HG03196 (cell line): ENCODE data around the gene RNF13.
"Not testable (repeated sequence)": the region's sequence is repeated elsewhere in the genome, so short reads cannot be mapped to it uniquely, and the experiment has no call there.

Experiments
- ATAC-seq: cut with Tn5 transposase; IDR thresholded peaks from one replicate; pipeline ENCODE4 v1.9.1; 2021; ENCODE audit not compliant: unreplicated experiment

Gene RNF13

DNA sequence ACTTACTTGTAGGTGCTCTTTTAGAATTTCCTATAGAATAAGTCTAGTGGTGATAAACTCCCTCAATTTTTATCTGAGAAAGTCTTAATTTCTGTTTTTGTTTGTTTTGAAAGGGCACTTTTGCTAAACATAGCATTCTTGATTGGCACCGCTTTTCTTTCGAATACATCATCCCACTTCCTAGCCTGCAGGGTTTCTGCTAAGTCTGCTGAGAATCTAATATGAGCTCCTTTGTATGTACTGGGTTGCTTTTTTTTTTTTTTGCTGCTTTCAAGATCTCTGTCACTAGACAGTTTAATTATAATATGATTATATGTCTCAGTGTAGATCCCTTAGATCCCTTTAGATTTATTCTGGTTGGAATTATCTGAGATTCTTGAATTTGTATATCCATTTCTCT lies 136.2 kb downstream of the RNF13 start:
- ATAC-seq, result no peak

DNA sequence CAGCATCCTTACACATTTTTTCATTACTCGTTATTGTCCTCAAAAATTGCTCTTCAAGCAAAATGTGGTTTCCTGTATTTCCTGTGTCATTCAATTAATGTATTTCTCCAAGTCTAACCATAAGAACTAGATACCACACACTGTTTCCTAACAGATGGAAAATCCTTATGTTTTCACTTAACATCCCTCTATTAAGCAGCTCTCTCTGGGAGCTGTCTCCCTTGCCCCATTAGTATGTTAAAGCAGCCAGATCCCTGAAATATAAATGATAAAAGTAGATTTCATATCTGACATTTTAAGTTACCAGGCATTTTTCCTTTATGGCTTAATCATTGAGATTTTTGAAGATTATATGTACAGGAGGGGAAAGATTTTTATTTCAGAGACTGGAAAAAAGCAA lies 141.8 kb downstream of the RNF13 start:
- ATAC-seq, result no peak

DNA sequence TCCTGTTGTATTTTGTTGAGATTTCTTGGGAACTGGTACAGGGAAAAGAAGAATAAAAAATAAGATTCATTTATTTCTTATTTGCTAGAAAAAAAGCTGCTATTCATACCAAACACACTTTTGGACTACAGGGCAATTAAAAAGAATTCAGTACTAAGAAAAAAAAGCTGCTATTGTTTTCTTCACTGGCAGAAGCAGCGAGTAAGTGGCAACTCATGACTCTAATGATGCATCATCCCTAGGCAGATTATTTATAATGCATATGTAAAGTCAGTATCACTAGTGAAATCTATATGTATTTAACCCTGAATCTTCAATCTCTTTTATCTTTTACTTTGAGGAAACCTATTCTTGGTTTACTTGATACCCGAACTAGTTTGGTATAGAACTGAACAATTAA lies 142.4 kb downstream of the RNF13 start:
- ATAC-seq, result no peak

DNA sequence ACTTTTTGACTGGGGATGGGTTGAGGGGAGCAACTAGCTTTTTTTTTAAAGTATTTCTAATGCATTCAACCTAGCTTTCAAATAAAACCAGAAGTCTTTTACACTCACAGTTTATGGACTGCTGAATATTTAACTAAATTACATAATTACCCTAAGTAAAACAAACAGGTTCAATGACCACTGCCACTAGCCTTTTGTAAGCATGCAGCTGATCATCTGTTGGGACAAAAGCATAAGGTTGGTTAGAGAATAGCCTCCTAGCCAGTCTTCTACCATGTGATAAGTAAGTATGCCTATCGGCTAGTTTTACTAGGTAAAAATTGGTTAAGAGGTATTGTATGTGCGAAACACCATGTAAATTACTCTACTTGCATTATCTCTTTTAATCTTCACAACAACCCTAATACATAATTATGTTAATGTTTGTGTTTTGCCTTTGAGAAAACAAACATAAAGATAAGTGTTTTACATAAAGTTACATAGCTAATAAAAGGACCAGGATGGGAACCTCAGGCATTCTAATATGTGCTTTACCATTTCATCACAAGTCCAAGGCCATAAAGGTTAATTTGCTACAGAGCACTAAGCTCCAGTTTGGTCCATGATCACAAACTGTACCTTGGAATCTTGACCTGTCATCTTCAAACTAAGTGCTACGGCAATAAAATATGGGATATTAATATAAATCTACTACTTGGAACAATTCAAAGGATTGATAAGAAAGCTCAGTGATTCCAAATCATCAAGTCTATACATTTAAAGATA lies 144.5 kb downstream of the RNF13 start:
- no peak for ATAC-seq

DNA sequence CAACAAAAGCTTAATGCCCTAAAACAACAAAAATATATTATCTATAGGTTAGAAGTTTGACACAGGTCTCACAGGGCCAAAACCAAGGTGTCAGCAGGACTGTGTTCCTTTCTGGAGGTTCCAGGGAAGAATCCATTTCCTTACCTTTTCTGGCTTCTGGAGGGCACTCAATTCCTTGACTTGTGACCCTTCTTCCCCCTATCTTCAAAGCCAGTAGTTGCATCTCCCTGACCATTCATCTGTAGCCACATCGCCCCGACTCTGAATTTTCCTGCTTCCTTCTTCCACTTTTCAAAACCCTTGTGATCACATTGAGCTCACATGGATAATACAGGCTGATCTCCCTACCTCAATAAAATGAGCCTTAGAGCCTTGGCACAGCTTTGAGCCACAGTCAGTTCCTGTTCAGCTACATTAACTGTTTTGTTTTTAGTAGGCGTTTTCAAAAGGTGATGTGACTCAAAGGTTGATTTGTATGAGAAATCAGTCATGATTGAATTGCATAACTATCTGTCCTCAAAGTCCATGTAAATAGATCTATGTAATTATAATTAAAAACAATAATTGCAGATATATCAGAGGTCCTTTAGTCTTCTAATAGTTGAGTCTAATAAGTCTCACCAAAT lies 145.3 kb downstream of the RNF13 start:
- ATAC-seq, result no peak

DNA sequence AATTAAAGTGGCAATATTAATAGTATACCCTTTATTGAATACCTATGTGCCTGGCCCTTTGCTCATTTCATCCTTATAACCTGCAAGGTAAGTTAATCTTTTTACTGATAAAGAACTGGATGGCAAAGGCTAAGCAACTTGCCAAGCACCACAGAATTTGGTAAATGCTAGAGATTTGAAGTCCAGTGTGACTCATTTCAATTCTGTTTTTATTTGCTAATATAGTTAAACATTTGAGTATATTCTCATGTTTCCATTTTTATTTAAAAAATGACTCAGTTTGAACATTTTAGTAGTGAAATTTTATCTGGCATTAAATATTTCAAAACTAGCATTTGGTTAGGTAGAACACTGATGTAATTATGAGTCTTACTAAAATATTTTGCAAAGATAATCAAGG lies 146.4 kb downstream of the RNF13 start:
- no peak for ATAC-seq

DNA sequence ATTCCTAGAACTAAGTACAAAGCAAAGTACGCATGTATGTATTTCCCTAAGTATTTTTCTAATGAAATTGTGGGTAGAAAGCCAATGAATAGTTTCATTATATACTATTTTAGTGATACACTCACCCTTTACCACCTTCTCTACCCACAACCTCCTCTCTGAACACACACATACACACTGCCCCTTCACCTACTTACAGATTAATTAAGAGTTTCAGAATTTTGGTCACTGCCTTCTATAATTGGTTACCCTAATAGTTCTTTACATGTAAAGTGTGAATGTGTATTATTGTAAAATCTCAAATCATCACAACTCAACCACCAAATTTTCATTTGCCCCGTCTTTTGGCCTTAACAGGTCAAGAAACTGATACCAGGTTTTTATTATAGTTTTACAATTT lies 150.5 kb downstream of the RNF13 start:
- no peak for ATAC-seq

DNA sequence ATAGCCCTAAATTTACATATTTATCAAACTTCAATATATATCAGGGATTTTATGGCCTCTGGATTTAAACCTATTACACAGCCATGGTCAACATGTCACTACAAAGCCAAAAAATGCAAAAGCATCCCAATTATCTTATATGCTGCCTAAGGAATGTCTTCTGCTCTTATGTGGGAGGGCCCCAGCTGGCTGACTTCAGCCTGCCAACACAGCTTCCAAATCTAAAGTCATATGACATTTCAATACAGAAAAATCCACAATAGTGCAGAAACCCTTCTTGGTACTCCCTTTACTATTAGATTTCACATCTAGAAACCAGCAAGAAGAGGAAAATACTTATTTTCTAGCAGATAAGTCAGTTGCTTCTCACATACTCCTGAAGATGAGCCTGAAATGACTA lies 151.3 kb downstream of the RNF13 start:
- ATAC-seq, result no peak

DNA sequence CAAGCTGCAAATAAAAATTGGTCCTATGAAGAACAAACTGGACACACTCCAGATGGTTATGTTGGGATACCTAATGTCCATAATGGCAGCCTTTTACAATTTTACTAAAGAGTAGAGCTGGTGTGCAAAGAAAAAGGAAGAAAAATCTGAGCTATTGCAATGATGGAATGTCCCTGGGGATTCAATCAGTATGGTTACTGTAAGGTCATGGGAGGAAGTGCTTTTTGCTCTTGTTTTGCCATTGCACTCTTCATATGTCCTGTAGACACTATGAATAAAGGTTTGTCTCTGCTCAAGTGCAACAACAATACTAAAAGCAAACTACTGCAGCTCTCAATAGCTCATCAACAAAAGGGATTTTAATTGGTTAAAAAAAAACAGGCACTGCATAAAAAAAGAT lies 152.3 kb downstream of the RNF13 start:
- ATAC-seq, result no peak

DNA sequence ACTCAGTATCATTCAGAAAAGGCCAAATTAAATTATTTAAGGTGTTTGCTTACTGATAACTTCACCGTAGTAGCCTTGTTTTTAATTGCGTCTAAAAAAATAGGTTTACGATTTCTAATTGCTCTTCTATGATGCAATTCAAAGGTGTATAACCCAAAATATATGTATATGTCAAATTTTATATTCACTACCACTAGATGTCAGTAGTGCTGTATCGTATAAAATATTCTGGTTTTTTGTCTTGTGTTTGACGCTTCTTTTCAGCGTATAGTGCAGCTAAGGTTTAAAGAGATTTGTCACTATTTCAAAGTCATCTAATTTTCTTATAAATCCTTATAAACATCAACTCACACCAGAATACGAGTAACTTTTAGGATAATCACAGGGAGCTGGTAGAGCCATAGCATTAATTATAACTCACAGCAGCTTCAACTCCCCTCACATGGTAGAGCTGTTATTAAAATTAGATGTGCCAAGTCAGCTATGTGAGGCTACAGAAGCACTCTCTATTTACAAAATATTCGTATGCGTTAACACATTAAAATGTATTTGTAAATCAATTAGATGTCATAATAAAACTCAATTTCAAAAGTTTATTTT lies 154.2 kb downstream of the RNF13 start:
- no peak for ATAC-seq

DNA sequence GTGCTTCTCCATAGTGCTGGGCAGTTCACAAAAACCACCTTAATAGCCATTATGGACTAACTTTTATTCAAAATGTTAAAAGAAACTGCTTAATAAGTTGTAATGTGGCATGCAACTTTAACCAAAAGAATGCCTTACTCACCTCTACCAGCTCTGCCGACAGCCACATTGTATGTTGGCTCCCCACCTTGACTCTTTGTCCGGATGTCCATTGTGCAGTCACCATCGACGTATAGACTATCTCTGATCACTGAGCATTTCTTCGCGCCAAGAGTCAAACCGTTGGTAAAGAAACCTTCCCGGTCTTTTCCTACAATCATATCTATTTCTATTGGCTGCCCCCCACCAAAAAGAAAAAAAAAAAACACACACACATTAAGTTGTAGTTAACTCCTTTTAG lies 155.2 kb downstream of the RNF13 start:
- no peak for ATAC-seq

DNA sequence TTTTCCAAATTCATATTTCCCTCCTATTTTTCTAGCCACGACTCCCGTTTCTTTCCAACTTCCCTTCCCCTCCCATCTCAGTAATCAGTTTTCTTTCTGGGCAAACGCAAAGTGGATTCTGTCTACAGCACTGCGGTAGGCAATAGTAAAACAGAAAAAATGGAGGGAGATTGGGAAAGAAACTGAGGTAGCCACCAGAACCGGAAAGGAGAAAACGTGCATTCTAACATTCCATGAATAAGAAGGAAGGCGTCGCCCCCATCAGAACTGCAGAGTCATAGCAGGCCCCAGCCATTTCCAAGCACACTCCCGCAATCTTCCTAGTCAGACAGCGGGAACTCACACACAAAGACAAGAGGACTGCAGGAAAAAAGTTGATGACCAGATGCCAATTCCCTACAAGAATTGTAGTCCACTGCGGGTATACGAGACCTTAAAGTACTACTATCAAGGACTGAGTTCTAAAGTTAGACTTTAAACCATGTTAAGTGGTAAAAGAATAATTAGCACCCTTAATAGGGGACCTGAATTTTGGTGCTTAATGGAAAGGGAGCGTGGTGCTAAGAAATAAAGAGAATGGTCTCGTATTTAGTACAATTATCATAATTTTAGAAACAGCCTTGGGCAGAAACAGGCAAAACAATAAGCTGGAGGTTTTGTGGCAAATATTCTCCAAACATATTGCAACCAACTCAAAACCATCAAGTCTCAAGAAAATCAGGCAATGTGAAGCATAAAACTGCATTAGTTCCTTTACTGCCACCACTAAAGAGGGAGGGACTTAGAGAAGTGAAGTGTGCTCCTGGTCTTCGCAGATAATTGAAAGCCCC lies 156.3 kb downstream of the RNF13 start:
- ATAC-seq, result no peak

DNA sequence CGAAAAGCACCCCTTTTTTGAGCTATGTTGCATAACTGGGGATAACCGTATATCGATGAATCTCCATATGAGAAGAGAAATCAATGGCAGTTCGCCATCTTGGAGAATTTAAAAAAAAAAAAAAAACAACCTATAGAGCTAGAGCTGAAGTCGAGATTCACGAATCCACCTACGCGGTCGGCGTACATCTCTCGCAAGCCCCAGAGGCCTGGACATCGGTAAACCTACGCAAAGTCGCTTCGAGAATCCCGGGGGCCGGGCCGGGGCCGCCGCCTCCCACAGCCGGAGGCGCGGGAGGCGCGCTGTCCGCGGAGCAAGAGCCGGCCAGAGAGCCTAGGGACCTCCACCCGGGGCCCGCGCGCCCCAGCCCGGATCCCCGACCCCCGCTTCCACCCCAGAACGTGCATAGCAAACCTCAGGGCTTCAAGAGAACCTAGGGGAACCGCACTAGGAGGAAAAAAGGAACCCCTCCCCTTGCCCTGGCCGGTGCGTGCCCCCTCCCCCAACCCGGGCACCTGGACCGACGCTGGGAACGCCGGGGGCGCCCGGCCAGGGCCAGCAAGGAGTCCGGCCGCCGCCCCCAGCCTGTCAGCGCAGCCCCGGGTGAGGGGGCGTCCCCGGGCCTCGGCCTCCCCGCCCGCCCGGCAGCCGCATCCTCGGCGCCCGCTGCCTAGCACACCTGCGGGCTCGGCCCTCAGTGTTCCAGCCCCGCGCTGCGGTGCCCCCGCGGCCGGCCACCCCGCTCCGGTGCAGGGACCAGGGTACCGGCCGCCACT lies 157.1 kb downstream of the RNF13 start:
- ATAC-seq, result peak; percentile 59

DNA sequence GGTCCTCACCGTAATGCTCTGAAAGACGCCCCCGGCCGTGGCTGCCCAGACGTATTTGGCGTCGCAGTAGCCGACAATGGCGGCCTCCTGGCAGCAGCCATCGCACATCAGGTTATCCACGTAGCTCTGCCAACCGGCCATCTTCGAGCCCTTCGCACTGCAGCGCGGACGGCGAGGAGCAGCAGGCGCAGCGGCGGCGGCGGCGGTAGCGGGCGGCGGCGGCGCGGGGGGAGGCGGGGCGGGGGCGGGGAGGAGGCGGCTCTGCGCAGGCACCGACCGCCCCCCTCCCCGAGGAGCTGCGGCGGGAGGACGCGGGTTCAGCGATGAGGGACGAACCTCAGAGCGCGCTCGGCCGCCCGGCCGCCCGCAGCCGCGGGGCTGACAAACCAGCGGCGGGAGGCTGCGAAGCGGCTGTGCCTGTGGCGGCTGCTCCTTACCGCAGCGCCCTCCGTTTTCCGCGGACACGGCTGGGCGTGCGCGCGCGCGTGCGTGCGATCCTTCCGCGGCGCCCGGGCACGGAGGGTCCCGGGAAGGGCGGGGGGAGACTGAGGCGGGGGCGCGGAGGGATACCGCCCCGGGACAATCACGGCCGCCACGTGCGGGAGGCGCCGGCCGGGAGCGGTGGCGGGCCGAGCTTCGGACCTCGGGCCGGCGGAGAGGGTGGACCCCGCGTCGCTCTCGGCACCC lies 157.8 kb downstream of the RNF13 start, which contains the start of gene PFN2:
TSS of gene PFN2 (minus strand) at position 180 of the 687 bp plus-strand sequence. CDS start at position 141, 39 bp downstream.
- ATAC-seq, result peak; percentile 41

DNA sequence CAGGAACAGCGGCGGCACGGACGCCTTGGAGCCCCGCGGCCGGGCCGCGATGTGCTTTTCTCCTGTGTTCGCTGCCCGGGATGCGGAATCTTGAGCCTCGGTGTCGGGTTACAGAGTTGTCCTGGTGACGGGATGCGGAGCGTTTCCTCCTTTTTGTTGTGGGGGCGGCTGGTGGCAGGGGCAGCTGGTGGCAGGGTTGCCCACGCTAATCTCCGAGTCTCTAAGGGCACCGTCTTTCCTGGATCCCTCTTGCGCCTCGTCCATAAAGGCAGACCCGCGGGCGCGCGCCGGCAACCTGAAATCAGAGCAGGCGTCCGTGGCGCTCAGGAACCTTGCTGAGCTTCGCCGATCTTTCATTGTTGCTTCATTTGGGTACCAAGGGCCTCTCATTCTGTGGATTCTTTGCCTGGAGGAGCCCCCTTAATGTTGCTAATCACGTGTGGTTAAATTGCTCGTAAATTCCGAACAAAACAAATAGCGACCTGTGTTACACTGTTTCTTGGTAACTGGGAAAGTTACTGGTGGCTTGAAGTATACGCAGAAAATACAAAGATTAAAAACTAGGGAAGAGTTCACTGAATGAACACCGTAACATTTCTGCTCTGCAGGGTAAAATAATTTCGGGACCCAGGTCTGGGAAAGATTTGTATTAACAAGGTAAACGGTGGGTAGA lies 158.5 kb downstream of the RNF13 start:
- ATAC-seq, result no peak

DNA sequence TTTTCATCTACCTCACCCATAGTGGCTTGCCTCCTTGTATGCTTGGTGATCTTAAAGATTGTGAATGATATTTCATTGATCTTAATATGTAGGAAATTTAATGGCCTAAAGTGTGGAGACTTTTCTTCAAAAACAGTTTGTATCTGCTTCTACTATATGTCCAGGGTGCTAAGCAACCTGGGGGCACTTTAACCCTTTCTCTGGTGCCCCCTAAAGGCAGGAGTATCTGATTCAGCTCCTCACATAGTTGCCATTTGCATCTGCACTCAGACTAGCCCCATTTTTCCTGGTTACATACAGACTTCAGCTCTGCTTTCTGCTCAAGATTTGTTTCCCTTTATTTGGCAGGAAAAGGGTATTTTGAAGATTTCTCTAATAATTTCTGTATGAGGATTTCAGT lies 162.9 kb downstream of the RNF13 start:
- ATAC-seq, result no peak

DNA sequence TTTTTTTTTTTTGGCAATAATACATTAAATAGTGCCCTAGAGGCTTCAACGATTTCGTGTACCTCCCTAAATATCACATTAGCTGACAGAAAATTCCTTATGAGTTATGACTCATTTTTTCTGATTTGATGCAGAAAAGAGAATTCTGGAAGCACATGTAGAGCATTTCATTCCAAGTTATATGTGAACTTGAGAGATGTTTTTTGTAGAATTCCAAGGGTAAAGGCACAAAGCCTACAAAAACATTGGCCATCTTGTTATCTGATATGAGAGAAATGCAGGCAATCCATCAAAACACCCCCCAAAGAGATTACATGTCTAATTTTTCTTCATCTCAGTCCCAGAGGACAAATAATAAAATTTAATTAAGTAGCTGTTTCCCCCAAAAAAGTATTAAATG lies 164.4 kb downstream of the RNF13 start:
- no peak for ATAC-seq

DNA sequence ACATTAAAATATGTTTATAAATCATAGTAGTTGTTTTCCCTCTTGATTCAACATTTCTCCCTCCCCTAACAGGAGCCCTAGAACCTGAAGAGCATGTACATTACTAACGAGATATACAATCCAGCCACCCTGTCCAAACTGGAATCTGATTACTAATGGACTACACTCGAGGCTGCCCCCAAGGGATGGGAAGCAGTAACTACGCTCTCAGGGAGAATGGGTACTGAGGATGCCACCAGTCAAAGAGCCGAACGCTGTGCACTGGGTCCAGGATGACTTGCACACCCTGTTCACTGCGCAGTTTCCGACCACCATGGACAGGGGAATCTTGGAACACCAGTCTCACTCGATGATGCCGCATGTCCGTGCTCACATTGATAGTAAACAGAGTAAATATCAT lies 169.0 kb downstream of the RNF13 start:
- not testable (repeated sequence) for ATAC-seq

DNA sequence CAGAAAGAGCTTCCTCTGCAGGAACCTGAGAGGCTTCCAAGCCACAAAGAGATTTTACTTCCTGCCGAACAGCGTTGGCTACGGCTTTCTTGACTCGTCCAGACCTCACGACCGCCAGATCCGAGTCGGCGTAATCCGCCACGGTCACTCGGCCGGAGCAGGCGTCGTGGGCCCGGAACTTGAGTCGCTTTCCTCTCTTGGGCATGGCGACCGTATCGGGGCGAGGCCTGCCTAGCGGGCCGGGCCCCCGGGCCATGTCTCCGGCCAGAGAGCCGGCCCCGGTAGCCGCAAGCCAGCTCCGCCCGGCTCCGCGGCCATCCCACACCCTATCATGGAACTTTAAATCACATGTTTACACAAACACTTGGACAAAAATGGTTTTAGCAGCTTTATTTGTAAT lies 170.0 kb downstream of the RNF13 start:
- not testable (repeated sequence) for ATAC-seq

DNA sequence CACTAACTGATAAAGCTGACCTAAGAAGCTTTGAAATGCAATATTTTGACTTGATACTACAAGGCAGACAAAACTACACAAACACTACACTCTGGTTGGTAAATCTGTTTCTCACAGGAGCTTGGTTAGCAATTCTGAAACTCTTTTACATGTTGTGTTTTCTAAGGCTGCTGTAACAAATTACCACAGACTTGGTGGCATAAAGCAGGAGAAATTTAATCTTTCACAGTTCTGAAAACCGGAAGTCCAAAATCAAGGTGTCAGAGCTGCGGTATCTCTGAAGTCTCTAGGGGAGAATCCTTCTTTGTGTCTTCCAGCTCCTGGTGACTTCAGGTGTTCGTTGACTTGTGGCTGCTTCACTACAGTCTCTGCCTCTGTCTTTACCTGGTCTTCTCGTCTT lies 170.6 kb downstream of the RNF13 start:
- ATAC-seq, result no peak
